ENCODE results near the gene AQP12B.

DNA sequence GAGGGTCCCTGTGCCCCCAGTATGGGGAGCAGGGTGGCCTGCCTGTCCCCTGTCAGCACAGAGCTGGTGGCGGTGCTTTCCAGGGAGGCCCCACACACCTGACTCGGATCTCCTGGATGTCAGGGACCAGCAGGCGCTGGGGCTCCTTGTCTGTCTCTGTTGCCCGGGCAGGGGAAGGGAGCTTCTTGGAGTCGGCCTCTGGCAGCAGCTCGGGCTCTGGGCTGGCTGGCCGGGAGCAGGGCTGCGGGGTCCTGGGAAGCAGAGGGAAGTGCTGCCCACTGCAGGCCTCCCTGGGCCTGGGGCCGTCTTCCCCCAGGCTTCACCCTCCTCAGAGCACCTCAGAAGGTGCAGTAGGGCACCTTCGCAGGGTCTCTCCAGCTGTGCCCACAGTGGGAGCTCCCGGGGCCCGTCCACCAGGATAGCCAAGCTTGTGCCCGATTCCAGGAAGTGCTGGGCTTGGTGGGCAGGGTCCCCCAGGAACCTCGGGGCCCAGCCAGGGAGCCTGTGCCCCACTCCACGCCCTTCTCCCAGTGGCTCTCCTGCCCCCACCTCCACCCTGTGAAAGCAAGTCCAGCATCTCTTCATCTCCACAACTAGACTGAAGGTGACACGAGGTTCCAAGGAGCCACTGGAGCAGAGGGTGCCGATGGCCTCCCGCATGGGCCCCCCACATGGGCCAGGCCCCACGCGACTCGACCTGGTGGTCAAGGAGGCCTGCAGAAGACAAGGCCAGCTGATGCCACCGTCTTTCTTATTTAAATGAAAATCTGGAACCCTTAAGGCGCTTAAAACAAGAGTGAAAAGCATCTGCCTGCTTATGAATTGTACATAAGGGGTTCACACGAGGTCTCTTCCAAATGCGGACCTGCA lies 37.2 kb upstream of the AQP12B start:
- TF ChIP-seq, protein P1, sequence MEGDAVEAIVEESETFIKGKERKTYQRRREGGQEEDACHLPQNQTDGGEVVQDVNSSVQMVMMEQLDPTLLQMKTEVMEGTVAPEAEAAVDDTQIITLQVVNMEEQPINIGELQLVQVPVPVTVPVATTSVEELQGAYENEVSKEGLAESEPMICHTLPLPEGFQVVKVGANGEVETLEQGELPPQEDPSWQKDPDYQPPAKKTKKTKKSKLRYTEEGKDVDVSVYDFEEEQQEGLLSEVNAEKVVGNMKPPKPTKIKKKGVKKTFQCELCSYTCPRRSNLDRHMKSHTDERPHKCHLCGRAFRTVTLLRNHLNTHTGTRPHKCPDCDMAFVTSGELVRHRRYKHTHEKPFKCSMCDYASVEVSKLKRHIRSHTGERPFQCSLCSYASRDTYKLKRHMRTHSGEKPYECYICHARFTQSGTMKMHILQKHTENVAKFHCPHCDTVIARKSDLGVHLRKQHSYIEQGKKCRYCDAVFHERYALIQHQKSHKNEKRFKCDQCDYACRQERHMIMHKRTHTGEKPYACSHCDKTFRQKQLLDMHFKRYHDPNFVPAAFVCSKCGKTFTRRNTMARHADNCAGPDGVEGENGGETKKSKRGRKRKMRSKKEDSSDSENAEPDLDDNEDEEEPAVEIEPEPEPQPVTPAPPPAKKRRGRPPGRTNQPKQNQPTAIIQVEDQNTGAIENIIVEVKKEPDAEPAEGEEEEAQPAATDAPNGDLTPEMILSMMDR (optimal IDR thresholded peaks at IDR 0.05 in 1 of 3, IDR thresholded peaks at IDR 0.05 in 1 of 3, conservative IDR thresholded peaks at IDR 0.05 in 1 of 3; ENCODE audit: extremely low read depth in 1 of 3, insufficient read depth in 2 of 3, low read length in 3 of 3), result no peak
- no peak for TF ChIP-seq EZH2 (IDR thresholded peaks at IDR 0.05; ENCODE audit: low read length)
